ENCODE results near the gene TTC14. TPM values are rescaled to one million over a fixed set of nuclear protein-coding genes. Genes with fewer than 3 reads are reported as not detected.

The TTC14 gene
- total and polyA plus RNA-seq, 2 of the 13 experiments (the other 11 are each of a cell fraction or from before 2014, with no cell fraction given), result 28.1 to 35.9 TPM

DNA sequence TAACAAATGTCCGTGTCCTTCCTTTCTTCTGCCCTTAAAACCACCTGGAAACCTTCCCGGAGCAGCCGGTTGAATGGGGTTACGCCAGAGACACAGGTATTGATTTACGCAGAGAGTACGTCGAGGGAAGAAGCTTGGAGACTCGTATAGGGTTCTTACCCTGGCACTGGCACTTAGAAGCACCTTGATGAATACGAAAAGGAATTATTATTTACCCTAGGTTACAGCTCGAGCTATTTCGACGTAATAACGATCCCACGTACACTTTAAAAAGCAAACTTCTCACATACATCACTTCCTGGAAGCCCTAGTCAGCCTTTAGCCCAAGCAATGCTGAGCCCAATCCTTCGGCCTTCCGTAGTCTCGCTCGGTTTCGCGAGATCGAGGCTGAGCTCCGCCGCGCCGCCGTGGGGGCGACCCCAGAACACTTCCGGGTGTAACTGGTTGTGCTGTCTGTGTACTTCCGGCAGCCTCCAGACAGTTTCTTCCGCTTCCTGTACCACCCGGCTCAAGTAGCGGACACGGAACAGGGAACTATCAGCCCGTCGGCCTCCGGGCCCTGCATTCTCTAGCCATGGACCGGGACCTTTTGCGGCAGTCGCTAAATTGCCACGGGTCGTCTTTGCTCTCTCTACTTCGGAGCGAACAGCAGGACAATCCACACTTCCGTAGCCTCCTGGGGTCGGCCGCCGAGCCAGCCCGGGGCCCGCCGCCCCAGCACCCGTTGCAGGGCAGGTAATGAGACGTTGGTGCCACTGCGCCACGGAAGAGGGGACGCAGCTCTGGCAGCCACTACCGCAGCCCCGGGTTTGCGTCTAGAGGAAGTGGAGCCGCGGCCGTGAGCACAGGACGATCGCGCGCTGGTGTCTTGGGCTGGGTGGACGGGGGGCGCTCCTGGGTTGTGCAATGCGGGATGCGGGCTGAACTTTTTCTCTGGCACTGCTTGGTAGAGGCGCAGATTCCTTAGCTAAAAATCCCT, at the start of gene TTC14 (continued):
- TF ChIP-seq HNF1A (IDR thresholded peaks at IDR 0.05; ENCODE audit: low read depth) (no peak), HNF1A (CRISPR knock-in tag; IDR thresholded peaks at IDR 0.05; ENCODE audit: borderline replicate concordance) (peak; percentile 57; the same call in 1 of the 2 replicates), ZFP36 (IDR thresholded peaks at IDR 0.05; ENCODE audit: borderline replicate concordance, low read depth, low read length, partially characterized antibody) (peak; percentile 4), SOX13 (IDR thresholded peaks at IDR 0.05) (no peak; the same call in 1 of the 2 replicates), SOX13 (CRISPR knock-in tag; conservative IDR thresholded peaks at IDR 0.05 in 1 of 2, IDR thresholded peaks at IDR 0.05 in 1 of 2) (peak in 1 of 2 experiments; percentile 39; a peak in 1 of 4 replicates), ELF4 (CRISPR knock-in tag; IDR thresholded peaks at IDR 0.05; ENCODE audit: borderline replicate concordance) (peak; percentile 97), EZH2 (conservative IDR thresholded peaks at IDR 0.05; ENCODE audit: low read depth, low read length) (no peak), ZBTB3 (CRISPR knock-in tag; IDR thresholded peaks at IDR 0.05; ENCODE audit: borderline replicate concordance, low read depth) (peak; percentile 74; the same call in 1 of the 2 replicates), SIX4 (CRISPR knock-in tag; IDR thresholded peaks at IDR 0.05) (0 out of 2 replicates have a peak, but pooled peaks have one; percentile 12), RFX3 (CRISPR knock-in tag; IDR thresholded peaks at IDR 0.05) (no peak), ZNF530 (CRISPR knock-in tag; IDR thresholded peaks at IDR 0.05; ENCODE audit: low read depth) (no peak), CBX2 (IDR thresholded peaks at IDR 0.05; ENCODE audit: low read depth, low read length) (no peak), CBX2 (CRISPR knock-in tag; IDR thresholded peaks at IDR 0.05; ENCODE audit: low read depth) (no peak), DNMT3B (CRISPR knock-in tag; conservative IDR thresholded peaks at IDR 0.05) (no peak), MXD1 (CRISPR knock-in tag; IDR thresholded peaks at IDR 0.05) (no peak), ZNF772 (CRISPR knock-in tag; IDR thresholded peaks at IDR 0.05) (peak; percentile 81), ZNF44 (CRISPR knock-in tag; IDR thresholded peaks at IDR 0.05) (peak; percentile 72; the same call in 1 of the 2 replicates), MED1 (CRISPR knock-in tag; IDR thresholded peaks at IDR 0.05) (peak; percentile 61)
- TF ChIP-seq, protein P1, sequence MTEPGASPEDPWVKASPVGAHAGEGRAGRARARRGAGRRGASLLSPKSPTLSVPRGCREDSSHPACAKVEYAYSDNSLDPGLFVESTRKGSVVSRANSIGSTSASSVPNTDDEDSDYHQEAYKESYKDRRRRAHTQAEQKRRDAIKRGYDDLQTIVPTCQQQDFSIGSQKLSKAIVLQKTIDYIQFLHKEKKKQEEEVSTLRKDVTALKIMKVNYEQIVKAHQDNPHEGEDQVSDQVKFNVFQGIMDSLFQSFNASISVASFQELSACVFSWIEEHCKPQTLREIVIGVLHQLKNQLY (CRISPR knock-in tag; IDR thresholded peaks at IDR 0.05), result no peak

Data from HepG2 (cell line).